KOPT-K1 (cell line): ENCODE results near the gene ANKH.

Source experiments
- H3K27ac ChIP-seq: fragments of 200-600 bp; sonication (generic); 2 replicates; pipeline ENCODE4 v1.5.1; 2016; ENCODE audit warnings: antibody characterized with exemption, mild to moderate bottlenecking, low read depth, low read length; ENCODE audit not compliant: poor library complexity, severe bottlenecking
- H3K36me3 ChIP-seq: fragments of 200-600 bp; sonication (generic); 2 replicates; pipeline ENCODE4 v1.5.1; 2017; ENCODE audit warnings: antibody characterized with exemption, mild to moderate bottlenecking, low read length, moderate library complexity; ENCODE audit not compliant: insufficient read depth
- H3K9me3 ChIP-seq: fragments of 200-600 bp; sonication (generic); 2 replicates; pipeline ENCODE4 v1.5.1; 2017; ENCODE audit warnings: antibody characterized with exemption, low read length, mild to moderate bottlenecking; ENCODE audit not compliant: insufficient read depth, poor library complexity, severe bottlenecking

Gene ANKH

DNA sequence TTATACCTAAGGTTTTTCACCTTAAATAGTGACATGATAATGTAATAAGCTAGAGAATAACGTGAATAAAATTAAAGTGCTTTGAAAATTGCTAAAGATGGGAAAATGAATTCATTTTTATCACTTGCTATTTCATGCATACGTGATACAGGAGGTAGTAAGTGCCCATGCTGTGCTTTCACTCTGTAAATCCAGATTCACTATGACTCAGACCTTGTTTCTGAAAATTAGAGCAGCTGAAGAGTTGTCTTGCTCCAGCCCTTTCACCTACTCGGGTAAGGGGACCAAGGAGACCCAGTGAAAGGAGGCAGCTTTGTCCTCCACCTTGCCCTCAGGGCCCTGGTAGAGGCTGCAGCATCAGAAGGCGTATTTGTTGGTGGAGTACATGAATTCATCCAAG lies 87.9 kb downstream of the ANKH start:
- H3K27ac ChIP-seq = no peak overlapping the region
- H3K36me3 ChIP-seq = no peaks in the 10 kb centered on the region
- no peaks in the 10 kb centered on the region for H3K9me3 ChIP-seq

- H3K9me3 ChIP-seq = no peaks in the 10 kb centered on the region
- H3K27ac ChIP-seq = no peak overlapping the region
- H3K36me3 ChIP-seq = no peaks in the 10 kb centered on the region
These were observed 89.0 kb downstream of the ANKH start for GRCh38 chr5:14782591-14782990.

DNA sequence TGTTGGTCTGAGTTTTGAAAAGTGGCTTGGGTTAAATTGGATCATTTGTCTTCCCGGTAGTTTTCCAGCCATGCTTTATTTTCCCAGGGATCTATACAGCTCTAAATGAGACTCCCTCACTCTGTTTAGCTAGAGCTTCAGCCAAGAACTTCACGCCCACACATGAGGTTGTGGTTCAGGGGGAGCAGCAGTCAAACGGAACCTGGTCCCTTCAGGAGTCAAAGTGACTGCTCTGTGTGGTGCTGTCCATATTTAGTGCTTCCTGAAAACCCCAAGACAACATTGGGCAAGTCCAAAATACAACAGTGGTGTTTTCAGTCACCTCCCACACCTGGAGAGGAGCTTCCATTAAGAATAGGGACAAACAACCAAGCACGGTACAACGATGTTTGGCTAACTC lies 90.5 kb downstream of the ANKH start:
- Histone ChIP-seq H3K27ac (no peak overlapping the region), H3K9me3 (no peaks in the 10 kb centered on the region), H3K36me3 (no peaks in the 10 kb centered on the region)

DNA sequence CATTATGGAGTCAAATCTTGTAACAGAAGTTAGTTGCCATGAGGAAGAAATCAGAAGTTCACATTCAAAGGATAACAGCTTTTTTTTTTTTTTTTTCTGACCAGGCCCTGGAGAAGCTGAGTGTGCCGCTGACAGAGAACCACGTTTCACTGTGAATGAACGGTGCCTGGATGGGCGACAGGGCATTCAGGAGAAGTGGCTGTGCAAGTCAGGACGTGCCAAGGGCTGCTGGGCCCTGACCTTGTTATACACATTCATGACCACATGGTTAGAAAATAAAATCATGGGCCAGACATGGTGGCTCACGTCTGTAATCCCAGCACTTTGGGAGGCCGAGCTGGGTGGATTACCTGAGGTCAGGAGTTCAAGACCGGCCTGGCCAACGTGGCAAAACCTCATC lies 91.6 kb downstream of the ANKH start:
- H3K36me3 ChIP-seq = no peaks in the 10 kb centered on the region
- no peak overlapping the region for H3K27ac ChIP-seq
- no peaks in the 10 kb centered on the region for H3K9me3 ChIP-seq

DNA sequence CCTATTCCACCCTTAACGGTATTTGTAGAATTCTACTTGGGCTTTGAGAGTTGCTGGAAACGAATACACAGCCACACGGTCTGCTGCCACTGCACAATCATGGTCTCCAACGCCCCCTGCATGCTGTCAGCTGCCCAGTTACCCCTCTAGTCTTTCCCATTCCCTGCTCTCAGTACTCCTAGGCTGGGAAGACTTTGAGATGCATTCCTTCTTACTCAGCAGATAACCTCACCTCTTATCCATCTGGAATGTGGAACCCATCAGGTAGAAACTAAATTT lies 92.8 kb downstream of the ANKH start:
- no peaks in the 10 kb centered on the region for H3K36me3 ChIP-seq
- no peaks in the 10 kb centered on the region for H3K9me3 ChIP-seq
- no peak overlapping the region for H3K27ac ChIP-seq

- H3K27ac ChIP-seq = no peak overlapping the region
- no peaks in the 10 kb centered on the region for H3K9me3 ChIP-seq
- H3K36me3 ChIP-seq = no peaks in the 10 kb centered on the region
These were observed 93.4 kb downstream of the ANKH start for GRCh38 chr5:14777932-14778791.

- Histone ChIP-seq H3K36me3 (no peaks in the 10 kb centered on the region), H3K9me3 (no peaks in the 10 kb centered on the region), H3K27ac (no peak overlapping the region)
These were observed 94.4 kb downstream of the ANKH start for GRCh38 chr5:14777187-14777586.

DNA sequence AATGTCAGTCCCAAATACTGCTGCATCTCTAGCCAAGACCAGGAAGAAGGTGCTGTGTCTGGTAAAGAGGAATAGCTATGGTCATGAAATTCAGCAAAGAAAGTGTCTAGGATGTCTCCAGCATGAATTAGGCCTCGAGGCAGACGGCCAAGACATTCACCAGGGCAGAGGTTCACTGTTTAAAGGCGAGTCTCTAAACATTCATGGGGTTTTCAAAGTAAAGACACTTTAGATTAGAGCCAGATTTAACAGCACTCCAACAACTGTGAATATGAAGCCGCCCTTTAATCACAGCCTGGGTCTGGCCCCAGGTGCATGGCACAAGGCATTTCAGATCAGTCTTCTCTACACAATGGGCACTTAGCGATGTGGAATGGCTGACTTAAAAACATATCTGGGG lies 95.0 kb downstream of the ANKH start:
- no peaks in the 10 kb centered on the region for H3K9me3 ChIP-seq
- no peaks in the 10 kb centered on the region for H3K36me3 ChIP-seq
- H3K27ac ChIP-seq = no peak overlapping the region

GRCh38 chr5:14775857-14776256 lies 95.7 kb downstream of the ANKH start:
- no peaks in the 10 kb centered on the region for H3K9me3 ChIP-seq
- no peak overlapping the region for H3K27ac ChIP-seq
- no peaks in the 10 kb centered on the region for H3K36me3 ChIP-seq

DNA sequence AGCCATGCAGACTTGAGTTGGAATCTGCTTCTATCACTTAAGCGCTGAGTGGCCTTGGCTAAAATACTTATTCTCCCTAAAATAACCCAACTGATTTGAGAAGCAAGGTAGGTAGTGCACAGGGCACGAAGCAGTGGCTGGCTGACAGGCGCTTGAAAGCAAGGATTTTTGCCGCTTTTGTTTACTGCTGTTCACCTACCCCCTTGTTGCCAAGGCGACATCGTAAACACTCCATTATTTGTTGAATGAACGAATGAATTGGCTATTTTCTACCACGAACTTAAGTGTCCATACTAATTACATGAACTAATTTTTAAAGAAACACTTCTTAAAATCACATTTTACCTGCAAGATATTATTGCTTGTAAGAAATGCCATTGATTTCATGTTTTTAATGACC lies 98.0 kb downstream of the ANKH start:
- Histone ChIP-seq H3K9me3 (no peaks in the 10 kb centered on the region), H3K36me3 (no peaks in the 10 kb centered on the region), H3K27ac (no peak overlapping the region)

GRCh38 chr5:14771972-14772371 lies 99.6 kb downstream of the ANKH start:
- Histone ChIP-seq H3K36me3 (no peaks in the 10 kb centered on the region), H3K27ac (no peak overlapping the region), H3K9me3 (no peaks in the 10 kb centered on the region)

- no peaks in the 10 kb centered on the region for H3K36me3 ChIP-seq
- H3K9me3 ChIP-seq = no peaks in the 10 kb centered on the region
- H3K27ac ChIP-seq = no peak overlapping the region
These were observed 100.4 kb downstream of the ANKH start for GRCh38 chr5:14771189-14771588.

- H3K9me3 ChIP-seq = no peaks in the 10 kb centered on the region
- H3K36me3 ChIP-seq = no peaks in the 10 kb centered on the region
- peak overlapping the region; percentile 50 for H3K27ac ChIP-seq
These were observed 102.8 kb downstream of the ANKH start for GRCh38 chr5:14768508-14769365.

- H3K36me3 ChIP-seq = no peaks in the 10 kb centered on the region
- H3K27ac ChIP-seq = peak overlapping the region; percentile 50
- H3K9me3 ChIP-seq = no peaks in the 10 kb centered on the region
These were observed 103.7 kb downstream of the ANKH start for GRCh38 chr5:14767735-14768507.

DNA sequence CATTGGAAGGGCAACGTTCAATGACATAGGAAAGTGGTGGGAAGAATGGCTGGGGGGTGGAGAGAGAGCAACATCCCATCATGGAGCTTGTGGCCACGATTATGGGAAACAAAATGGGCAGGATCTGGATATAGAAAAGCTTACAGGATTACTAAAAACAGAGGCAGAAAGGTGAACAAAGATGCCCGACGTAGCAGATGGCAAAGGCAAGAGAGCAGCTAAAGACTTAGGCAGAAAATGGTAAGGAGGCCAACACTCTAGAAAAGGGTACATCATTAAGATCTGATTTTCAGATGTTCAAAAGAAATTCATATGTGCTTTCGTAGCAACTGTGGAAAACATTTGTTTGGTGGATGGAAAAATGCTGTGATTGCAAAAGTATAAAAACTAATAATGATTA lies 104.5 kb downstream of the ANKH start:
- no peak overlapping the region for H3K27ac ChIP-seq
- no peaks in the 10 kb centered on the region for H3K36me3 ChIP-seq
- no peaks in the 10 kb centered on the region for H3K9me3 ChIP-seq
